IMR-90 (cell line): ENCODE measurements around the gene ANKRD55. TPM values are rescaled to one million over a fixed set of nuclear protein-coding genes. Genes with fewer than 3 reads are reported as not detected.
A peak's percentile ranks its signal among the peaks of the same experiment; 100 is the strongest.

Experiments used
- ATAC-seq: fragments of 200-7000 bp; cut with Tn5 transposase; 2 replicates; pipeline ENCODE4 v1.9.1; 2020; ENCODE audit warnings: low read depth, mild to moderate bottlenecking, moderate library complexity
- BruUV-seq: library from RNA; stranded (reverse); fragments of 400-500 nt; replicated peaks from 2 replicates; lab custom pipeline; 2021; lab: Mats Ljungman, UMichigan
- CTCF ChIA-PET: fragments of 300-600 bp; formaldehyde crosslinking; extraction: SDS; loops from one replicate; lab custom pipeline; 2021; ENCODE audit warnings: antibody characterized with exemption; lab: Yijun Ruan, JAX
- POLR2A ChIA-PET: fragments of 300-600 bp; sonication (Branson Sonifier 250); formaldehyde crosslinking; loops from one replicate; lab custom pipeline; 2022; ENCODE audit warnings: antibody characterized with exemption; ENCODE audit not compliant: unreplicated experiment; lab: Charles Lee
- DNase-seq: peaks from one replicate; pipeline ENCODE4 v3.0.0; 2013
- H2AFZ ChIP-seq: replicated peaks from 2 replicates; pipeline ENCODE3; 2013; ENCODE audit warnings: low read length, mild to moderate bottlenecking; ENCODE audit not compliant: poor library complexity
- H2AK5ac ChIP-seq: 2 replicates; pipeline ENCODE4 v1.6.1; 2013; ENCODE audit warnings: low read depth, low read length, inconsistent platforms
- H2AK9ac ChIP-seq: replicated peaks from 2 replicates; pipeline ENCODE3; 2013; ENCODE audit warnings: mild to moderate bottlenecking, low read depth, low read length, moderate library complexity; ENCODE audit not compliant: poor library complexity
- H2BK120ac ChIP-seq: 2 replicates; pipeline ENCODE4 v1.6.1; 2013; ENCODE audit warnings: low read depth, low read length, inconsistent platforms
- H2BK15ac ChIP-seq: 3 replicates; pipeline ENCODE4 v1.6.1; 2013; ENCODE audit warnings: low read depth, low read length, inconsistent platforms
- H2BK20ac ChIP-seq: 2 replicates; pipeline ENCODE4 v1.6.1; 2013; ENCODE audit warnings: low read depth, mild to moderate bottlenecking, inconsistent platforms, low read length, moderate library complexity
- H2BK5ac ChIP-seq: 2 replicates; pipeline ENCODE4 v1.6.1; 2013; ENCODE audit warnings: mild to moderate bottlenecking, low read depth, low read length, inconsistent platforms; ENCODE audit not compliant: poor library complexity, severe bottlenecking
- H3K14ac ChIP-seq: replicated peaks from 2 replicates; pipeline ENCODE4 v1.6.1; 2013; ENCODE audit warnings: low read depth, low read length, inconsistent platforms
- H3K18ac ChIP-seq: 2 replicates; pipeline ENCODE4 v1.6.1; 2013; ENCODE audit warnings: low read depth, low read length, control low read depth
- H3K23ac ChIP-seq: 2 replicates; pipeline ENCODE4 v1.6.1; 2013; ENCODE audit warnings: low read depth, low read length, inconsistent platforms
- H3K27ac ChIP-seq: 2 replicates; pipeline ENCODE4 v1.5.1; 2013; ENCODE audit warnings: mild to moderate bottlenecking, control low read depth, low read length; ENCODE audit not compliant: insufficient read depth
- H3K27me3 ChIP-seq: 2 replicates; pipeline ENCODE4 v1.6.1; 2013; ENCODE audit warnings: low read length; ENCODE audit not compliant: control insufficient read depth, insufficient read depth
- H3K36me3 ChIP-seq: 2 replicates; pipeline ENCODE4 v1.6.1; 2013; ENCODE audit warnings: low read length, mixed read lengths; ENCODE audit not compliant: control insufficient read depth, insufficient read depth
- H3K4ac ChIP-seq: 2 replicates; pipeline ENCODE4 v1.6.1; 2013; ENCODE audit warnings: low read depth, low read length, inconsistent platforms
- H3K4me1 ChIP-seq: 2 replicates; pipeline ENCODE4 v1.6.1; 2013; ENCODE audit warnings: low read length, mixed read lengths; ENCODE audit not compliant: control insufficient read depth, insufficient read depth
- H3K4me2 ChIP-seq: 2 replicates; pipeline ENCODE4 v1.6.1; 2013; ENCODE audit warnings: low read depth, mild to moderate bottlenecking, control low read depth, low read length, moderate library complexity
- H3K4me3 ChIP-seq: 2 replicates; pipeline ENCODE4 v1.5.1; 2013; ENCODE audit warnings: low read depth, mild to moderate bottlenecking, control low read depth, low read length, moderate library complexity; ENCODE audit not compliant: insufficient read depth
- H3K56ac ChIP-seq: 2 replicates; pipeline ENCODE4 v1.6.1; 2013; ENCODE audit warnings: low read length, inconsistent platforms; ENCODE audit not compliant: insufficient read depth; ENCODE audit errors: extremely low read depth
- H3K79me1 ChIP-seq, 2 experiments: 2 replicates each; pipeline ENCODE4 v1.6.1; 2013; ENCODE audit warnings: low read length in 2 of 2, inconsistent platforms in 1 of 2, low read depth in 1 of 2
- H3K9ac ChIP-seq: 2 replicates; pipeline ENCODE4 v1.6.1; 2013; ENCODE audit warnings: low read depth, low read length, control low read depth
- H3K9me1 ChIP-seq: 2 replicates; pipeline ENCODE4 v1.6.1; 2013; ENCODE audit warnings: low read length, inconsistent platforms; ENCODE audit not compliant: insufficient read depth
- H3K9me3 ChIP-seq: 2 replicates; pipeline ENCODE4 v1.6.1; 2013; ENCODE audit warnings: low read length; ENCODE audit not compliant: control insufficient read depth, insufficient read depth
- H4K20me1 ChIP-seq: 2 replicates; pipeline ENCODE4 v1.6.1; 2013; ENCODE audit warnings: low read length, inconsistent platforms; ENCODE audit not compliant: insufficient read depth
- H4K5ac ChIP-seq: 2 replicates; pipeline ENCODE4 v1.6.1; 2013; ENCODE audit warnings: mild to moderate bottlenecking, low read depth, low read length, control low read depth
- H4K8ac ChIP-seq, 2 experiments: 2 replicates each; pipeline ENCODE4 v1.6.1; 2013; ENCODE audit warnings: low read depth in 2 of 2, low read length in 2 of 2, control low read depth in 1 of 2, inconsistent platforms in 1 of 2
- H4K91ac ChIP-seq: 2 replicates; pipeline ENCODE4 v1.6.1; 2013; ENCODE audit warnings: low read depth, low read length, inconsistent platforms; ENCODE audit not compliant: insufficient read depth
- BHLHE40 ChIP-seq: fragments of 150-350 bp; IDR thresholded peaks from 2 replicates; pipeline ENCODE4 v1.6.1; 2016; ENCODE audit warnings: mild to moderate bottlenecking, low read depth, low read length
- CEBPB ChIP-seq: IDR thresholded peaks from 2 replicates; pipeline ENCODE4 v1.6.1; 2012; ENCODE audit warnings: low read depth, low read length, improper control_type of control experiment
- CHD1 ChIP-seq: IDR thresholded peaks from 2 replicates; pipeline ENCODE4 v1.6.1; 2012; ENCODE audit warnings: low read depth, low read length, improper control_type of control experiment
- CTCF ChIP-seq: conservative IDR thresholded peaks from 2 replicates; pipeline ENCODE4 v1.5.1; 2012; ENCODE audit warnings: mild to moderate bottlenecking, low read depth, low read length, improper control_type of control experiment
- ELK1 ChIP-seq: fragments of 150-350 bp; IDR thresholded peaks from 2 replicates; pipeline ENCODE4 v1.6.1; 2016; ENCODE audit warnings: low read depth, mild to moderate bottlenecking, low read length, moderate library complexity, borderline replicate concordance
- FOS ChIP-seq: fragments of 150-350 bp; IDR thresholded peaks from 2 replicates; pipeline ENCODE4 v1.6.1; 2016; ENCODE audit warnings: low read depth, low read length
- MAFK ChIP-seq: IDR thresholded peaks from 2 replicates; pipeline ENCODE4 v1.6.1; 2012; ENCODE audit warnings: low read depth, low read length, improper control_type of control experiment
- MAZ ChIP-seq: IDR thresholded peaks from 2 replicates; pipeline ENCODE4 v1.6.1; 2012; ENCODE audit warnings: low read depth, mild to moderate bottlenecking, low read length, improper control_type of control experiment, moderate library complexity, borderline replicate concordance
- MXI1 ChIP-seq: IDR thresholded peaks from 2 replicates; pipeline ENCODE4 v1.6.1; 2012; ENCODE audit warnings: low read depth, mild to moderate bottlenecking, low read length, moderate library complexity, borderline replicate concordance
- NFE2L2 ChIP-seq: fragments of 150-350 bp; IDR thresholded peaks from 2 replicates; pipeline ENCODE4 v1.6.1; 2016; ENCODE audit warnings: low read depth, mild to moderate bottlenecking, low read length
- POLR2A ChIP-seq: IDR thresholded peaks from 2 replicates; pipeline ENCODE4 v1.6.1; 2012; ENCODE audit warnings: mild to moderate bottlenecking, low read depth, low read length
- RAD21 ChIP-seq: IDR thresholded peaks from 2 replicates; pipeline ENCODE4 v1.6.1; 2012; ENCODE audit warnings: low read length, improper control_type of control experiment
- RCOR1 ChIP-seq: IDR thresholded peaks from 2 replicates; pipeline ENCODE4 v1.6.1; 2012; ENCODE audit warnings: mild to moderate bottlenecking, low read length, improper control_type of control experiment; ENCODE audit not compliant: insufficient replicate concordance
- RFX5 ChIP-seq: IDR thresholded peaks from 2 replicates; pipeline ENCODE4 v1.8.0; 2012; ENCODE audit warnings: low read depth, mild to moderate bottlenecking, low read length, moderate library complexity
- SMC3 ChIP-seq: fragments of 150-350 bp; IDR thresholded peaks from 2 replicates; pipeline ENCODE4 v1.6.1; 2016; ENCODE audit warnings: low read depth, mild to moderate bottlenecking, antibody characterized with exemption, low read length, moderate library complexity
- USF2 ChIP-seq: fragments of 150-350 bp; IDR thresholded peaks from 2 replicates; pipeline ENCODE4 v1.6.1; 2017; ENCODE audit warnings: mild to moderate bottlenecking, antibody characterized with exemption, low read length, low read depth
- WGBS, 2 experiments: methylation state at CpG; one replicate each; pipeline versions ENCODE4 v1.1.5 to v1.1.7; 2013; ENCODE audit warnings: missing lambda C conversion rate in 2 of 2; ENCODE audit not compliant: insufficient read length in 1 of 2; ENCODE audit errors: extremely low coverage in 2 of 2; 5-methylcytosine and 5-hydroxymethylcytosine counted together
- dilution Hi-C: fragments of 300-500 bp; cut with HindIII; formaldehyde crosslinking; loops from one replicate; pipeline ENCODE4 v1.14.3; 2018; ENCODE audit warnings: low sequenced_read_pairs; ENCODE audit not compliant: unreplicated experiment
- in situ Hi-C: fragments of 300-500 bp; cut with MboI; formaldehyde crosslinking; loops from 3 replicates; pipeline ENCODE4 v1.14.3; 2019; ENCODE audit warnings: low sequenced_read_pairs, inconsistent platforms, mixed read lengths
- intact Hi-C: fragments of 100-400 bp; cut with micrococcal nuclease; formaldehyde crosslinking; loops from 2 replicates; pipeline ENCODE4 v1.10.0; 2022
- polyA plus RNA-seq, 3 experiments: library from polyadenylated mRNA; depleted of rRNA; stranded (reverse); fragments of >200 nt; gene quantifications; 2 replicates each; pipeline ENCODE4 v1.2.3, GENCODE V29; 2012; ENCODE audit warnings: low replicate concordance in 1 of 3
- total RNA-seq: library from RNA; depleted of rRNA; stranded (reverse); fragments of >200 nt; gene quantifications from 2 replicates; pipeline ENCODE4 v1.2.3, GENCODE V29; 2012

ANKRD55 gene
- total and polyA plus RNA-seq, 2 of the 4 experiments (the other 2 are of a cell fraction), result not detected

- H3K27ac ChIP-seq, result no peak overlapping the region
- H3K23ac ChIP-seq, result no peak overlapping the region; the same call in 1 of the 2 replicates
- WGBS, 2 experiments, result 88% methylated on average over 3 of the region's 6 CpGs; no CpG with 5 or more reads in 1 of the 2 experiments
- H3K56ac ChIP-seq, result no peak overlapping the region
- H2BK5ac ChIP-seq, result no peak overlapping the region
- peaks cover 5% of the 10 kb centered on the region for H3K4me1 ChIP-seq
- H3K4ac ChIP-seq, result 0 out of 2 replicates have a peak overlapping the region, but pooled peaks have one; percentile 25
- dilution Hi-C loops, result no loop called here
- H2AFZ ChIP-seq, result peak overlapping the region; percentile 69
- ChIA-PET POLR2A (no interaction called here), CTCF (no interaction called here)
- H3K9me3 ChIP-seq, result no peaks in the 10 kb centered on the region; the same call in 1 of the 2 replicates
- no peak for ATAC-seq
- H2BK20ac ChIP-seq, result no peak overlapping the region
- no peak overlapping the region for H3K4me3 ChIP-seq
- no peaks in the 10 kb centered on the region for H3K9me1 ChIP-seq
- no peak overlapping the region for H3K14ac ChIP-seq
- H4K8ac ChIP-seq, result 0 out of 4 replicates have a peak overlapping the region, but pooled peaks of 1 of the 2 experiments have one; percentile 5
- 0 out of 2 replicates have a peak overlapping the region, but pooled peaks have one; percentile 20 for H2AK5ac ChIP-seq
- H3K4me2 ChIP-seq, result no peak overlapping the region
- no peak overlapping the region for H4K5ac ChIP-seq
- H3K9ac ChIP-seq, result no peak overlapping the region
- no TSS peak for BruUV-seq
- H4K20me1 ChIP-seq, result no peaks in the 10 kb centered on the region
- H3K36me3 ChIP-seq, result no peaks in the 10 kb centered on the region
- intact Hi-C loops, result no loop called here
- H4K91ac ChIP-seq, result no peak overlapping the region
- no peak for DNase-seq
- peak overlapping the region; percentile 75 for H2AK9ac ChIP-seq
- in situ Hi-C loops, result loop anchor here (25.0 kb wide), 1 partner anchor 958 kb away; no protein-coding TSS in a partner anchor
- H2BK15ac ChIP-seq, result 0 out of 3 replicates have a peak overlapping the region, but pooled peaks have one; percentile 14
- no peak overlapping the region for H3K18ac ChIP-seq
- TF ChIP-seq ELK1 (no peak), RFX5 (no peak), MAZ (no peak), SMC3 (no peak), POLR2A (no peak), CEBPB (no peak), MAFK (no peak), RCOR1 (no peak), MXI1 (no peak), FOS (no peak), CHD1 (no peak), RAD21 (no peak), USF2 (no peak), NFE2L2 (no peak), BHLHE40 (no peak), CTCF (no peak)
- peak overlapping the region; percentile 24; the same call in 1 of the 2 replicates for H2BK120ac ChIP-seq
- H3K79me1 ChIP-seq, result no peaks in the 10 kb centered on the region
- no peaks in the 10 kb centered on the region for H3K27me3 ChIP-seq
Observed at GRCh38 chr5:56253924-56254323, 20.8 kb upstream of the ANKRD55 start.
